NCI-H1694 (cell line): ENCODE measurements around the gene SUMO4.

Experiments
- DNase-seq: peaks from one replicate; lab custom pipeline; 2025; lab: John Stamatoyannopoulos, UW

The SUMO4 gene

DNA sequence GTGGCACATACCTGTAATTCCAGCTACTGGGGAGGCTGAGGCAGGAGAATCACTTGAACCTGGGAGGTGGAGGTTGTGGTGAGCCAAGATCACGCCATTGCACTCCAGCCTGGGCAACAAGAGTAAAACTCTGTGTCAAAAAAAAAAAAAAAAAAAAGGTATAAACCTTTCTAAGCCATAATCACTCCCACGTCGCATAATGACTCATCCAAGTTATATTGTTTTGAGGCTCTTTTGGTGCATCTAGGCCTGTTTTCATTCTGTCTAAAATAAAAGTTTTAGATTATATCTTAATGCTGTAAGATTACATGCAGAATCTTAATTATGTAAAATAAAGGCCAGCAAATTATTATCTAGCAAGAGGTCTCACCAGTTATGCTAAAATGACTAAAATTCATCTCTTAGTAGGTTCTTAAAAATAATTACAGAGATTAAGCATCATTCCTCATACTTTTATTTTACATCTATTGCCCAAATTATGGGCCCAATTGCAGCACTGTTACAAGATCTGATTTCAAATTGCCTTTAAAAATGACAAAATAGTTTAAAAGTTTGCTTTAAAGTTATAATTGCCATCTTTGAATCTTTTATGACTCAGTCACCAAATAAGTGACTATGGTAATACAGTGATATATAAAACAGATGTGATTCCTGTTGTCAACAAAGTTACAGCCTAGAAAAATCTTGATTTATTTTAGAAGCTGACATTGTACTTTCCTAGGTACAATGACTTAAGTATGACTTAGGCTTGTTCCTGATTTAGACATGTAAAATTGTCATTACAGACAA, 10.4 kb upstream of the SUMO4 start:
- no peak for DNase-seq

- no peak for DNase-seq
These were observed 8.0 kb upstream of the SUMO4 start for GRCh38 chr6:149392093-149392492.

DNA sequence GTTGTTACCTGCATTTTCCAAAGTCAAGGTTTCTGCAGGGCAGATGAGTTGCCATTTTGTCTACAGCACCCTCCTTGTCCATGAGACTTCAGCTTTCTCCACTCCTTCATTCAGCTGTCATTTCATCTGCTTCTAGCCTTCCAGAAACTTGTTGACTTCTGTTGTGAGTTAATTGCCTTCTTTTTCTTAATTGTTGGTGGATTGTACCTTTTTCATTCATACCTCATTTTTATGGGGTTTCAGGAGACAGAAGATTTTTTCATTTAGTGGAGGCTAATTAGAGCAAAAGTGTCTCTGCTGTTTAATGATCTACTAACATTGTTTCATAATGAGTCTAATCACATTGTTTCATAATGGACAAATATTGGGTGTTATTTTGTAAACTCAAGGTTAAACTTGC, 7.5 kb upstream of the SUMO4 start:
- no peak for DNase-seq

GRCh38 chr6:149393002-149393679, 6.9 kb upstream of the SUMO4 start:
- no peak for DNase-seq

DNA sequence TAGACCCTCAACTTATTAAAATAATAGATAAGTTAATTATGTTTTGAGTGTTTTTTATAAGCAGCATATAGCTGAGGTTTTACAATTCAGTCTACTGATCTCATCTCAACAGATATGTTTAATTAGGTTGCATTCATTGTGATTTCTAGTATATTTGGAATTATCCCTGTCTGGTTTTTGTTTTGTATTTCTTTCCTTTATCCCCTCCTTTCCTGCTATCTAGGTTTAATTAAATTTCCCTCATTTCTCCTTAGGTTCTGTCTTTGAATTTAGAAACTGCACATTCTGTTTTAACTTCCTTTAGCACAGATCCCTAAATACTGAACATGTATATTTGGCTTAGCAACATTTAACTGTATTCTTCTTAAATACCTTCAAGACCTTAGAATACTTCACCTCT, 4.9 kb upstream of the SUMO4 start:
- DNase-seq = no peak

DNA sequence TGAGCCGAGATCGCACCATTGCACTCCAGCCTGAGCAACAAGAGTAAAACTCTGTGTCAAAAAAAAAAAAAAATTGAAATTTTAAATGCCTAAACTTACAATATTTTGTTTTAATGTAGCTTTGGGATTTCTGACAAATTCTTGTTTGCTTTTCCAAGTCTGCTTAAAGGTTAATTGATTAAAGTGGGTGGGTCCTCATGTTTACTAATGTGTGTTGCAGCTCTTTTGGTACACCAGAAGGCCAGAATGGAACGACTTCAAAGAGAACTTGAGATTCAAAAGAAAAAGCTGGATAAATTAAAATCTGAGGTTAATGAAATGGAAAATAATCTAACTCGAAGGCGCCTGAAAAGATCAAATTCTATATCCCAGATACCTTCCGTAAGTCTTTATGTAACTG, 2.7 kb upstream of the SUMO4 start:
- DNase-seq = no peak

DNA sequence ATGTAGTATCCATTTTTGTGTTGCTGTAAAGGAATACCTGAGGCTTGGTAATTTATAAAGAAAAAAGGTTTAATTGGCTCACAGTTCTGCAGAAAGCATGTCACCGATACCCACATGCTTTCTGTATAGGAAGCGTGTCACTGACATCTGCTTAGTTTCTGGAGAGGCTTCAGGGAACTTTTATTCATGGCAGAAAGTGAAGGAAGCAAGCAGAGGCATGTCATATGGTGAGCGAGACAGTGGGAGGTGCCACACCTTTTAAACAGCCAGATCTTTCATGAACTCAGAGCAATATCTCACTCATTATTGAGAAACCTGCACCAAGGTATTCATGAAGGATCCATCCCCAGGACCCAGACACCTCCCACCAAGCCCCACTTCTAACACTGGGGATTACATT, 3.5 kb downstream of the SUMO4 start:
- no peak for DNase-seq

DNA sequence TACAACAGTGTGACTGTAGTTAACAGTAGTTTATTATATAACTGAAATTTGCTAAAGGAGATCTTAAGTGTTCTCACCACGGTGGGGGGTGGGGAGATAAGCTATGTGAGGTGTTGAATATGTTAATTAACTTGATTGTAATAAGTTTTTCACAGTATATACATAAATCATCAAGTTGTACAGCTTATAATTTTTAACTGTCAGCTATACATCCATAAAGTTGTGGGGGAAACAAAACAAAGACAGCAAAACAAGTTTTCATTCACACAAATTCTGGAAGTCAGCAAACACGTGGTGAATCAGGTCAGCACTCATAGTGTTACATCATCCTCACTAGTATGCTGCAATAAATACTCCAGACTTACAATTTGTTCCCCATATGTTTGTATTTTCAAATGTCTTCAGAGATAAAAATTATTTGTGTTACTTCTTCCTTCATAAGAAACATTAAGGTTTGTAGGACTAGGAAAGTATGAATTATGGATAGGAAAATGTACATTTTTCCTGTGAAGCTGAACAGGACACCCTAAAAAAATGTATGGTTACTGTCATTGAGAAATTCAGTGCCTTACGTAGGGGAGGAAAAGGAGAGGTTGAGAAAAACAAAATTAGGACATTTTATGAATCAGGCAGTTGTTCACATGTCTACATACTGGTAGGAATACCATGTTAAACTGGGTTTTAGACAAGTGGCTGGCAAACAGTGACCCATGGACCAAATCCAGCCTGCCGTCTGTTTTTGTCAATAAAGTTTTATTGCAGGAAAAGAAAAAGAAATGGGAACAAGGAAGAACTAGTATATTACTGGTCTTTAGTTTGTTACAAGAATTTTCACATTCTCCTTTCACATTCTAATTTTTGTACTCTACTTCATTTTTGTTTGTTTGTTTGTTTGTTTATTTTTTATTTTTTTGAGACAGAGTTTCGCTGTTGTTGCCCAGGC, 6.0 kb downstream of the SUMO4 start:
- DNase-seq = no peak

DNA sequence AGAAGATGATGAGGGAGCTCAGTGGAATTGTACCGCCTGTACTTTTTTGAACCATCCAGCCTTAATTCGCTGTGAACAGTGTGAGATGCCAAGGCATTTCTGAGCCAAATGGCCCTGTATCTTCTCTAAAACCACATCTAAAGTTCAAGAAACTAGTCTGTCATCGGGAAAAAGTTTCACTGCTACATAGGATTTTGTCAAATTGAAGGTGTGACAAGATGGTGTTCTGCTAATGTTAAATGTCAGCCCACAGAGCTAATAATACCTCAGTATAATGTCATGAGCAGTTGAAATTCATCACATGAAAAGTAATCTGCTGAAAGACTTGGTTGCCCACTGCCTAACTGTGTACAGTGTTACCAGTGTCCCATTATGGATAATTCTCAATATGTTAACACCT, 9.6 kb downstream of the SUMO4 start:
- DNase-seq = no peak

GRCh38 chr6:149410557-149410956, 10.5 kb downstream of the SUMO4 start:
- no peak for DNase-seq

DNA sequence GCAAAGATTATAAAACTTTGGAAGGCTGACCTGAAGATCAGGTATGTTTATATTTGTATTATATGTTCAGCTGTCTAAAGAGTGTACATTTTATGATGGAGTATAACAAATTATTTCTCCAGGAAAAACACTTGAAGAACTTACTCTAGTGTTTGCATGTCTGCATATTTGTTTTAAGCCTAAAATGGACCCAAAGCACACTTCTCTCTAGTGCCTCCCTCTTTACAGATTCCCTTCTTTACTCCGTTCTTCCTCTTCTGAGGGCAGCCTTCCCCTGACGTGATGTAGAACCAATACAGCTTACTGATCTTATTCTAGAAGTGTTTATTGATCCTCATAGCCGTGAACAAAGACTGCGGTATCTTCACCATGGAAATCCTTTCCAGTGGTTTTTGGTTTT, 13.9 kb downstream of the SUMO4 start:
- no peak for DNase-seq

DNA sequence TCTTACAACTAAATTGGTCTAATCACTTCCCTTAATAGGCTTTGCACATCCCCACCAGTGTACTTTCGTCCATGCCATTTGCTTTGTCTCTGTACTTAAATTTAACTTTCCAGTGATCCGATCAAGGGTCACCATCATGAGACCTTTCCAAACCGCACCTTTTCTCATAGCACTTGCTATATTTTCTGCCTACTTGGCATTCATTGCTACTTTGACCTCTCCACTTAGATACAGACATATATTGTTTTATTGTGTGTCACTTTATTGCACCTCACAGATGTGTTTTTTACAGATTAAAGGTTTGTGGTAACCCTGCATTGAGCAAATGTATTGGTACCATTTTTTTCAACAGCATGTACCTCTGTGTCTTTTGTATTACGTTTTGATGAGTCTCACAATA, 14.8 kb downstream of the SUMO4 start:
- DNase-seq = no peak

GRCh38 chr6:149419696-149420404, 19.8 kb downstream of the SUMO4 start:
- DNase-seq = no peak

GRCh38 chr6:149421132-149421531, 21.1 kb downstream of the SUMO4 start:
- no peak for DNase-seq

GRCh38 chr6:149422581-149422980, 22.5 kb downstream of the SUMO4 start:
- no peak for DNase-seq

DNA sequence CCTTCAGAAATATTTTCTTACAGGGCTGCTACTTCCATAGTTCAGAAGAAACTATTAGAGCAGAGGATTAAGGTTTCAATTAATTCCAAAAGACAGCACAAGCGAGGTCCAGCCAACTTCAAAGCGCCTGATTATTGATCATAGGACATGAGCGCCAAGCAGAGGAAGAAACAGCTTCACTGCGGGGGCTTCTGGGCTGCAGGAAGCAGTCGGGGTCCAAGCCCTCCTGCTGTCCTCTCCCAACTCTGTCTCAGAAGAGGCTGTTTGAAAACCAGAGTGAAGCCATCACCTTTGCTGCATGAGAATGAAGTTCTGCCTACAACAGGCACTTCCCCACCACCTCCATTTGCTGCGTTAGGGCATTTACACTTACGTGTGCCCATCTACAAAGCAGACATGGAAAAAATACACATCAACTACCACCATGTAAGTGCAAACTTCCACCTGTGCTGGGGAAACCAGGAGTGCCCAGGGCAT, 23.9 kb downstream of the SUMO4 start:
- DNase-seq = no peak

- no peak for DNase-seq
These were observed 25.2 kb downstream of the SUMO4 start for GRCh38 chr6:149425224-149425623.

DNA sequence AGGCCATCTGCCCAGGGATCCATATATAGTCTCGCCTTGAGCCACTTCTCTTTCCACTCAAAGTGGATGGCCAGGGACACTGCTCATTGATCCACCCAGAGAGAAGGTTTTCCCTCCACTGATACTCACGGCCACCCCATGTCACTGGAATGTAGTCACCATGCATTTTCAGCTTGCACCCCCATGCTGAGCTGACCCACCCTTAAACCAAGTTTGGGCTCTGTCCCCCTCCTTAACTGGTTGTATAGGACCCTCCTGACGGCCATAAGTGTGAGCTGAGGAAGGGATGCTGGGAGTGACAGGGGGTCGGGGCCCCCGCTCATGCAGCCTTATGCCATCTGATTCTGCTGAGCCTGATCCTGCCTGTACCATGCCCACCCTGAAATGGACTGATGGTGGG, 25.7 kb downstream of the SUMO4 start:
- no peak for DNase-seq

- DNase-seq = no peak
These were observed 28.5 kb downstream of the SUMO4 start for GRCh38 chr6:149428606-149429005.

GRCh38 chr6:149429427-149430360, 29.6 kb downstream of the SUMO4 start:
- DNase-seq = no peak
